Left lung (tissue), 10 donors: ENCODE data around the gene SPINT3. TPM values are rescaled to one million over a fixed set of nuclear protein-coding genes. Genes with fewer than 3 reads are reported as not detected.

Source experiments
- ATAC-seq: fragments of 200-7000 bp; cut with Tn5 transposase; one replicate; pipeline ENCODE4 v1.9.1; 2020; ENCODE audit warnings: moderate library complexity
- DNase-seq, 4 donors: peaks; one replicate each; pipeline ENCODE4 v3.0.0-alpha.2; 2013 to 2020
- H3K27ac ChIP-seq, 2 donors: fragments of 200-600 bp; sonication (generic) in 1 of 2; one replicate each; pipeline versions ENCODE4 v1.5.0 to v1.8.0; 2020 to 2021
- H3K27me3 ChIP-seq, 2 donors: fragments of 200-600 bp; sonication (generic) in 1 of 2; one replicate each; pipeline versions ENCODE4 v1.5.0 to v1.8.0; 2020 to 2021
- H3K36me3 ChIP-seq, 2 donors: fragments of 200-600 bp; sonication (generic) in 1 of 2; one replicate each; pipeline versions ENCODE4 v1.5.0 to v1.8.0; 2020 to 2021
- H3K4me1 ChIP-seq, 2 donors: fragments of 200-600 bp; one replicate each; pipeline ENCODE4 v1.8.0; 2021
- H3K4me3 ChIP-seq, 2 donors: fragments of 200-600 bp; sonication (generic) in 1 of 2; one replicate each; pipeline versions ENCODE4 v1.5.0 to v1.8.0; 2020 to 2021; ENCODE audit warnings: mild to moderate bottlenecking in 1 of 2
- H3K9me3 ChIP-seq, 2 donors: fragments of 200-600 bp; sonication (generic) in 1 of 2; one replicate each; pipeline versions ENCODE4 v1.5.0 to v1.8.0; 2020 to 2021
- CTCF ChIP-seq, 2 donors: fragments of 200-600 bp; sonication (generic) in 1 of 2; IDR thresholded peaks; one replicate each; pipeline versions ENCODE4 v1.5.0 to v1.8.0; 2021; ENCODE audit warnings: antibody characterized with exemption in 2 of 2
- intact Hi-C, 2 donors: fragments of 100-400 bp; cut with DNase I; formaldehyde crosslinking; loops; one replicate each; pipeline versions ENCODE4 v1.11.2 to v1.14.2; 2022
- polyA plus RNA-seq, 6 donors: library from polyadenylated mRNA; unstranded; fragments of 120-200 nt; gene quantifications; one replicate each; pipeline ENCODE4 v1.2.1, GENCODE V29; 2013; ENCODE audit not compliant: insufficient read length in 6 of 6
- total RNA-seq, 2 donors: library from RNA; stranded (reverse); fragmentation: NEBNext Ultra II Directional; extraction: Animal tissue kit (Norgen Biotek cat#: 25700); gene quantifications; one replicate each; pipeline ENCODE4 v1.2.1, GENCODE V29; 2021
- donor health status: DM: no; HTN: yes; CAD: no.
- donor health status: DM: no; HTN: no; CAD: no.

SPINT3 gene
- total and polyA plus RNA-seq, 8 donors, result not detected

- TF ChIP-seq CTCF (IDR thresholded peaks at IDR 0.05), result no peak
- Histone ChIP-seq H3K9me3 (no peaks in the 10 kb centered on the region), H3K27me3 (peaks cover 0 to 71% of the 10 kb centered on the region in 2 donors), H3K4me1 (no peaks in the 10 kb centered on the region), H3K27ac (no peak overlapping the region), H3K36me3 (no peaks in the 10 kb centered on the region), H3K4me3 (no peak overlapping the region)
- peak; percentile 55 for ATAC-seq
- intact Hi-C loops, result no loop called here
- DNase-seq, result no peak
These were observed 12.9 kb downstream of the SPINT3 start for GRCh38 chr20:45502561-45502960.

GRCh38 chr20:45501600-45501999 lies 13.8 kb downstream of the SPINT3 start:
- DNase-seq (peak in 1 of 4 donors; percentile 12), ATAC-seq (peak; percentile 87)
- intact Hi-C loops, result no loop called here
- no peak overlapping the region for H3K4me3 ChIP-seq
- no peaks in the 10 kb centered on the region for H3K4me1 ChIP-seq
- H3K36me3 ChIP-seq, result no peaks in the 10 kb centered on the region
- no peak for TF ChIP-seq CTCF (IDR thresholded peaks at IDR 0.05)
- no peak overlapping the region for H3K27ac ChIP-seq
- no peaks in the 10 kb centered on the region for H3K9me3 ChIP-seq
- H3K27me3 ChIP-seq, result peaks cover 0 to 74% of the 10 kb centered on the region in 2 donors

GRCh38 chr20:45500022-45500421 lies 15.4 kb downstream of the SPINT3 start:
- DNase-seq (no peak), ATAC-seq (no peak)

GRCh38 chr20:45497971-45498494 lies 17.4 kb downstream of the SPINT3 start:
- no peak for TF ChIP-seq CTCF (IDR thresholded peaks at IDR 0.05)
- no peaks in the 10 kb centered on the region for H3K9me3 ChIP-seq
- no peak overlapping the region for H3K4me3 ChIP-seq
- intact Hi-C loops, result no loop called here
- H3K36me3 ChIP-seq, result no peaks in the 10 kb centered on the region
- peaks cover 0 to 49% of the 10 kb centered on the region in 2 donors for H3K27me3 ChIP-seq
- no peak for DNase-seq
- no peak for ATAC-seq
- H3K4me1 ChIP-seq, result peaks cover 0 to 8% of the 10 kb centered on the region in 2 donors
- H3K27ac ChIP-seq, result no peak overlapping the region

More at GRCh38 chr20:45500022-45500421, 15.4 kb downstream of the SPINT3 start:
- intact Hi-C loops, result no loop called here
- Histone ChIP-seq H3K27me3 (peaks cover 0 to 65% of the 10 kb centered on the region in 2 donors), H3K4me1 (peaks cover 0 to 8% of the 10 kb centered on the region in 2 donors), H3K9me3 (no peaks in the 10 kb centered on the region), H3K36me3 (no peaks in the 10 kb centered on the region), H3K4me3 (no peak overlapping the region), H3K27ac (no peak overlapping the region)
- no peak for TF ChIP-seq CTCF (IDR thresholded peaks at IDR 0.05)

GRCh38 chr20:45496166-45496565 lies 19.3 kb downstream of the SPINT3 start:
- ATAC-seq (no peak), DNase-seq (no peak)
- intact Hi-C loops, result no loop called here
- Histone ChIP-seq H3K27me3 (peaks cover 0 to 44% of the 10 kb centered on the region in 2 donors), H3K9me3 (no peaks in the 10 kb centered on the region), H3K36me3 (no peaks in the 10 kb centered on the region), H3K4me3 (no peak overlapping the region), H3K27ac (no peak overlapping the region), H3K4me1 (peaks cover 0 to 8% of the 10 kb centered on the region in 2 donors)
- TF ChIP-seq CTCF (IDR thresholded peaks at IDR 0.05), result no peak
